ENCODE measurements around the gene KRTAP10-4.
"Not testable (repeated sequence)": the region's sequence is repeated elsewhere in the genome, so short reads cannot be mapped to it uniquely, and the experiment has no call there.

KRTAP10-4 gene, protein sequence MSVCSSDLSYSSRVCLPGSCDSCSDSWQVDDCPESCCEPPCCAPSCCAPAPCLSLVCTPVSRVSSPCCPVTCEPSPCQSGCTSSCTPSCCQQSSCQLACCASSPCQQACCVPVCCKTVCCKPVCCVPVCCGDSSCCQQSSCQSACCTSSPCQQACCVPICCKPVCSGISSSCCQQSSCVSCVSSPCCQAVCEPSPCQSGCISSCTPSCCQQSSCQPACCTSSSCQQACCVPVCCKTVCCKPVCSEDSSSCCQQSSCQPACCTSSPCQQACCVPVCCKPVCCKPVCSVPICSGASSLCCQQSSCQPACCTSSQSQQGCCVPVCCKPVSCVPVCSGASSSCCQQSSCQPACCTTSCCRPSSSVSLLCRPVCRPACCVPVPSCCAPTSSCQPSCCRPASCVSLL

DNA sequence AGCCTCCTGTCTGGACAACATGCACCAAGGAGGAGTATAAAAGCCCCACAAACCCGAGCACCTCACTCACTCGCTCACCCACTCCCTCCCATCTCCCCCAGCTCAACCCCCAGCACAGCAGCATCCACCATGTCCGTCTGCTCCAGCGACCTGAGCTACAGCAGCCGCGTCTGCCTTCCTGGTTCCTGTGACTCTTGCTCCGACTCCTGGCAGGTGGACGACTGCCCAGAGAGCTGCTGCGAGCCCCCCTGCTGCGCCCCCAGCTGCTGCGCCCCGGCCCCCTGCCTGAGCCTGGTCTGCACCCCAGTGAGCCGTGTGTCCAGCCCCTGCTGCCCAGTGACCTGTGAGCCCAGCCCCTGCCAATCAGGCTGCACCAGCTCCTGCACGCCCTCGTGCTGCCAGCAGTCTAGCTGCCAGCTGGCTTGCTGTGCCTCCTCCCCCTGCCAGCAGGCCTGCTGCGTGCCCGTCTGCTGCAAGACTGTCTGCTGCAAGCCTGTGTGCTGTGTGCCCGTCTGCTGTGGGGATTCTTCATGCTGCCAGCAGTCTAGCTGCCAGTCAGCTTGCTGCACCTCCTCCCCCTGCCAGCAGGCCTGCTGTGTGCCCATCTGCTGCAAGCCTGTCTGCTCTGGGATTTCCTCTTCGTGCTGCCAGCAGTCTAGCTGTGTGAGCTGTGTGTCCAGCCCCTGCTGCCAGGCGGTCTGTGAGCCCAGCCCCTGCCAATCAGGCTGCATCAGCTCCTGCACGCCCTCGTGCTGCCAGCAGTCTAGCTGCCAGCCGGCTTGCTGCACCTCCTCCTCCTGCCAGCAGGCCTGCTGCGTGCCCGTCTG is at the start of gene KRTAP10-4:
TSS of gene KRTAP10-4 (plus strand) at position 100 of the 827 bp plus-strand sequence. CDS start at position 130, 30 bp downstream.
- DNase-seq (ENCODE audit: low read depth): not testable (repeated sequence)

DNA sequence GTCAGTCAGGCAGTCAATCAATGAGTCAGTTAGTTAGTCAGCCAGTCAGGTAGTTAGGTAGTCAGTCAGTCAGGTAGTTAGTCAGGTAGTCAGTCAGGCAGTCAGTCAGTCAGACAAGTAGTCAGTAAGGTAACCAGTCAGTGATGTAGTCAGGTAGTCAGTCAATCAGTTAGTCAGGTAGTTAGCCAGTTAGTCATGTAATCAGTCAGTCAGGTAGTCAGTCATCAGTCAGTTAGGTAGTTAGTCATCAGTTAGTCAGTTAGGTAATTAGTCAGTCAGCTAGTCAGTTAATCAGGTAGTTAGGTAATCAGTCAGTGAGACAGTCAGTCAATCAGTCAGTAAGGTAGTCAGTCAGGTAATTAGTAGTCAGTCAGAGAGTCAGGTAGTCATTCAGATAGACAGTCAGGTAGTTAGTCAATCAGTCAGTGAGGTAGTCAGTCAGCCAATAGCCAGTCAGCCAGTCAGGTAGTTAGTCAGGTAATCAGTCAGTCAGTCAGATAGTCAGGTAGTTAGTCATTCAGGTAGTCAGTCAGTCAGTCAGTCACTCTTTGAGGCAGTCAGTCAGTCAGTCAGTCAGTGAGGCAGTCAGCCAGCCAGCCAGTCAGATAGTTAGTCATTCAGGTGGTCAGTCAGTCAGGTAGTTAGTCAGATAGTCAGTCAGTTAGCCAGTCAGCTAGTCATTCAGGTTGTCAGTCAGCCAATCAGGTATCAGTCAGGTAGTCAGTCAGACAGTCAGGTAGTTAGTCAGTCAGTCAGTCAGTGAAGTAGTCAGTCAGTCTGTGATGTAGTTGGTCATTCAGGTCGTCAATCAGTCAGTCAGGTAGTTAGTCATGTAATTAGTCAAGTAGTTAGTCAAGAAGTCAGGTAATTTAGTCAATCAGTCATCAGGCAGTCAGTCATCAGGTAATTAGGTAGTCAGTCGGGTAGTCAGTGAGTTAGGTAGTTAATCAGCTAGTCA is 48.8 kb upstream of the KRTAP10-4 start:
- DNase-seq (ENCODE audit: low read depth): no peak

DNA sequence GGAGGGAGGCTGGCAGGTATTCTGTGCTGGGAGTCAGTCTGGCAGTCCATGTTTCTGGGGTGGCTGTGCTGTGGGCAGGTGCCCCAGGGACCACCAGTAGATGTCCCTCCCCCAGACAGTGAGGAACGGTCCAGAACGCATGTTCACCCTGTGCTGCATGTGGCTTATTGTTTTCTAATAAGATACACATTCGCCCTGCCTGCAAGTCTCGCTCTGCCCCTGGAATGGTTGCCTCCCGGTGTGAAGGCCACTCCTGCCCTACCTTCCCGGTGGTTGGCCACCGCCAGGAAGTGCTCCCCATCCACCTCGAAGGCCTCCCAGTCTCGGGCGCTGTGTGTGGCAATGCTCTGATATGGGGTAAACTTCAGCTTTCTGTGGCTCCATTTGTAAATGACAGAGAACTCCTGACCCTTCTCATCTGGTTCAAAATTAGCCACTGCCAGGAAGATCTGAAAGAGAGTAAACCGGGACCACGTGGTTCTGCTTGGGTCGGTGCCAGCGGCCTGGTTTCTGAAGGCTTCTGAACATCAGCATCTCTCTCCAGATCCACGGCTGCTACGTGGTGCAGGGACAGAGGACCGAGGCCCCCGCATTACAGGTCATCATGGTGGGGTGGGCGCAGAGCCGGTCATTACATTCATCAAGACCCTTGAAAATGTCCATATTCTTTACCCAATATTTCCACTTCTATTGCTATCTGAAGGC is 48.0 kb upstream of the KRTAP10-4 start:
- no peak for DNase-seq (ENCODE audit: low read depth)

DNA sequence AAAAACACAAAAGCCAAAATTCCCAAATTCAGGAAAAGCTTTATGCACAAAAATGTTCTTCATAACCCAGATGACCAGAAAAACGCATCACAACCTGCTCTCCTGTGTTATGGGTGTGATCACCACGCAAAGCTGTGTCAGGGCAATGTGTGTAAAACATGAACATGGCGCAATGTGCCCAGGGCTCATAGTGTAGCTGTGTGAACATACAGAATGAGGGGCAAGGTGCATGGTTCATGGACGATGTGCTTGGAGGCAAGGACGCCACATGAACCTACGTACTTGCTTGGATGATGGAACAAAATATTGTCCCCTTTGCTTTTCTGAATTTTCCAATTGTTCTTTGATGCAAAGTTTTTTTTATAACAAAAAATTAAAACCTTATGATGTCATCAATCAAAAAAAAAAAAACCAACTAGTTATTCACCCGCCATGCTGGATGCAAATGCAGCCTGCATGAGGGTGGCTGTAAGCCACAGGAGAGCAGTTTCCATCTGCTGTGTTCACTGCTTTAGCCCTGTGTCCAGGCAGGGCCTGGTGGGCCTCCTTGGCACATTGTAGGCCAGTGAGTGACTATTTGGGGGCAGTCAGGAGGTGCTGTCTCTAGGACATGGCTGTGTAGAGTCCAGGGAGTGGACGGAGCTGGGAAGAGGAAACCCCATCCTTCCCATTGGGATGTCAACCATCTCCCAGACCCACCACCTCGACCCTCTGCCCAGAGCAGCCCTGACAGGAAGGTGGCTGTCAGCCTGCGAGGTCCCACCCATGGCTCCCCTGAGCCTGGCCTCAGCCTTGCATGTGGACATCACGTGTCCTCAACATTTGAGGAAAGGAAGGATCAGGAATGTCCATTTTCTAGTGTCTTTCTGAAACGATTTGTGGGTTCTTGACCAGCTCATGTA is 47.2 kb upstream of the KRTAP10-4 start:
- no peak for DNase-seq (ENCODE audit: low read depth)

DNA sequence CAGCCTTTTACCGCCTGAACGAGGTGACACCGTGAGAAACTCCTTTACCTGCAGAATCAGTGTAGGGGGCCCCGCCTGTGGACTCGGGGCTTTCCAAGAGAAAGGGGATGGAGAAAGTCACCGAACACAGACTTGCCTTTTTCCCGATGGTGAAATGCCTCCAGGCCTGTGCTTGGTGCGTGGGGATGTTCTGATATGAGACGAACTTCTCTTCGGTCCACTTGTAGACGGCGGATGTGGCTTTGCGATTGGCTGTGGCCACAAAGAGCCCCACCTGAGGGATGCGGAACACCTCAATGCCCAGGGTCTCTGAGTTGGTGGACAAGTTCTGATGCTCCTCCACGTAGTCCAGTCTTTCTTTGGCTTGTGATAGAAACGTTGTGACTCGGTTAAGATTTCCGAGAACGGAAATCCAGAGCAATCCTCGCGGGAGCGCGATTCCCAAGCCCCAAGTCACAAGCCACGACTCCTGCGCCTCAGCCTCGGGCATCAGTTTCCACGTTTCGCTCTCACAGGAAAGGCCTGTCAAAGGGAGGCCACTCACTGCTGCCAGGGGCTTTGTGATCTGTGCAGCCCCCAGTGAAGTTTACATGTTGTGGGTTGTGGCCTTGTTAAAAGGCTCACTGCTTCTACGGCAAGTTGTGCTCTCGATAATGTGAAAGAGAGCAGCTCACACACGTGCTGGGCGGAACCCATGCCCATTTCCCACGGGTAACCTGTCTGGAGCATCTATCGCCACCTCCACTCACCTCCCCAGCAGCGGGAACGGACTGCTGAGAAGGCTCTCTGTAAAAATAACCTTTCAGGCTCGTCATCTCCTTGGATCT is 46.2 kb upstream of the KRTAP10-4 start:
- DNase-seq (ENCODE audit: low read depth): no peak

DNA sequence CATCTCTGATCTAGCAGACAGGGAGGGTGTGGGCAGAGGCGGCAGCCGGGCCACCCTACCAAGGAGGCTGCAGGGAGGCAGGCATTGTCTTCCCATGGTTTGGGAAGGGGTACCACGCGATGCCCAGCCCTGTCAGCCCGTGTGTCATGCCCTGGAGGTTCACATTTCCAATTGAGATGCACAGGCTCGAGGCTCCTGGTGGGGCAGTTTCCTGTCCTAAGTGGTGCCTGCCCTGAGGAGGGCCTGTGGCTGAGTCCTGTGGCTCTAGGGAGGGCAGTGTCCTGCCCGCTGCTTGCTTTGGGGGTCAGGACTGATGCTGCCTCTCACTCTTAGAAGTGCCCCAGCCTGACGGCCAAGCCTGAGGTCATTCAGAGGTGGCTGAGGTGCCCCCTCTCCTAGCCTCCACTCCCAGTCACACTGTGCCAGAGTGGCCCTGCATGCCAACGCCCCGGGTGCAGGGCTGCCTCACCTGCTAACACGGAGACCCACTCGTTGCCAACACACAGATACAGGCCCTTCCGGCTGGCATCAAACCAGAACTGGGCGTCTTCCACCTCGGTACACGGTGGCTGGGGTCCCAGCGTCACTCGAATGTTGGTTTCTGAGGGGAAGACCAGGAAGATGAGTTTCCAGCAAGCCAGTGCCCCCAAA is 45.4 kb upstream of the KRTAP10-4 start:
- no peak for DNase-seq (ENCODE audit: low read depth)

DNA sequence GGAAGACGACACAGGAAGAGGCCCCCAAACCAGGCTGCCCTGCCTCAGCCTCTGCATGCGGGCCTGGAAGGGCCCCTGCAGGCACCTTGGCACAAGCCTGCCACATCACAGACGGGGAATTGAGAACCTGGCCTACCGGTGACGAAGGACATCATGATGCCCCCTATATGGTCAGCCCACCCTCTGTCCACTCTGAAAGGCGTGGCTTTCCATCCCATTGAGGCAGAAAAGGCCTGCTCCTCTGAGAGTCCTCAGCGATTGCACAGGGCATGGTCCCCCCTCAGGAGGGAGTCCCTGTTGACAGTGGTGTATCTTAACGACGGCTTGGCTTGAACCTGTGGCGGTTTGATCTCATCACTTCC is 44.9 kb upstream of the KRTAP10-4 start:
- no peak for DNase-seq (ENCODE audit: low read depth)

DNA sequence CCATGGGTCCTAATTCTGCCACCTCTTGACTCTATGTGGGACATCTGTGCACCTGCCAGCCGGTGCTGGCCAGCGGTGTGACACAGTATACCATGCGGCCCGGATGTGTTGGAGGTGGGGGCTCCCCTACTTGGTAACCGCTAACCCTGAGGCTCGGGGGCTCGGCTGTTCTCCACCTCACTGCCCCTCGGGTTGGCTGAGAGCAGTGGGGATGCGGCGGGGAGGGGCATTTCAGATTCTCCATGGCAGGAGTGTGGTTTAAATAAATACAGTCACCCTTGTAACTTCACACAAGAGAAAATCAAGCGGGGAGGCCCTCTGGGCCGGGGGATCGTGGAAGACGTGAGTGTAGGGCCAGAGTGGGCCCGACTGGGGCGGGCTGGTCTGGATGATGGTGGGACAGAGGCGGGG is 44.5 kb upstream of the KRTAP10-4 start:
- no peak for DNase-seq (ENCODE audit: low read depth)

DNA sequence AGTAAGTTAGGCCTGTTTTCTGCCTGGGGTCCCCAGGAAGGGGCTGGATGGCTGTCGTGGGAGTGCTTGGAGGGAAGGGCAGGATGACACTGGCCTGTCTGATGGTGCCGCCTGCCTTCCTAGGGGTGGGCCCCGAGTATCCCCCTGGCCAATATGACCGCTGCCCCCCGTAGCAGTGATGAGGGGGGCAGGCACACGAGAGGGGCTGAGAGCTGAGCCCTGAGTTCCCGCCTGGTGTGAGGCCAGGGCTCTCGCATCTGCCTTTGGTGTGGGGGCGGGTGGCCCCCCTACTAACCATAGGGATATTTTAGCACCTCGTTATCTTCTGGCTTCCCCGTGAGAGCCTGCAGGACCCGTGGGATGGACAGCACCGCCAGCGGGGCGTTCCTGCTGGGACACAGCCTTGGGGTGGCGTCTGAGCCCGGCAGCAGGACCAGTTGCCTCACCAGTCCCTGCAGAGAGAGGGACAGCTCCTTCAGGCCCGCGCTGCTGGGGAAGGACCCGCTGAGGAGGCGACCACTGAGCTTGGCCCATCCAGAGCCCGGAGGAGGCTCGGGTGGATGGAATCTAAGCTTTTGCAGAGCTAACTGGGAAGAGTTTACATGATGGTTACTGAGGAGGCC is 43.9 kb upstream of the KRTAP10-4 start:
- no peak for DNase-seq (ENCODE audit: low read depth)

DNA sequence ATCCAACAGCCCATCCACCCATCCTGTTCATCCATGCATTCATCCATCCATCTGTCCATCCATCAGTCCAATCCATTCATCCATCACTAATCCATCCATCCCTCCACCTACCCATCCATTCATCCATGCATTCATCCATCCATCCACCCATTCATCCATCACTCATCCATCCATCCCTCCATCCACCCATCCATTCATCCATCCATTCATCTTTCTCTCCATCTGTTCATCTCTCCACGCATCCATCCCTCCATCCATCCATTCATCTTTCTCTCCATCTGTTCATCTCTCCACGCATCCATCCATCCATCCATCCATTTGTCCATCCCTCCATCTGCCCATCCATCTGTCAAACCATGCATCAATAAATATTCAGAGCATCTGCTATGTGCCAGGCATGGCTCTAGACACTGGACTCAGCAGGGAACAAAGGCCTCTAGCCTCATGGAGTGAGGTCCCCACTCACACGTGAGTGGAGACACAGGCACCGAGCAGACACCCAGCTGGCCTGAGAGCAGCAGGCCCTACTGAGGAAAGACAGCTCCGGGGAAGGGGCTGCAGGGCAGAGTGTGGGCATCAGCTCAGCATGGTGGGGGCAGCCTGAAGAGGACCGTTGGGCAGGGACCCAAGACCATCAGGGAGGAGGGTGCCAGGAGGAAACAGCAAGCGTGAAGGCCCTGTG is 43.2 kb upstream of the KRTAP10-4 start:
- DNase-seq (ENCODE audit: low read depth): no peak

DNA sequence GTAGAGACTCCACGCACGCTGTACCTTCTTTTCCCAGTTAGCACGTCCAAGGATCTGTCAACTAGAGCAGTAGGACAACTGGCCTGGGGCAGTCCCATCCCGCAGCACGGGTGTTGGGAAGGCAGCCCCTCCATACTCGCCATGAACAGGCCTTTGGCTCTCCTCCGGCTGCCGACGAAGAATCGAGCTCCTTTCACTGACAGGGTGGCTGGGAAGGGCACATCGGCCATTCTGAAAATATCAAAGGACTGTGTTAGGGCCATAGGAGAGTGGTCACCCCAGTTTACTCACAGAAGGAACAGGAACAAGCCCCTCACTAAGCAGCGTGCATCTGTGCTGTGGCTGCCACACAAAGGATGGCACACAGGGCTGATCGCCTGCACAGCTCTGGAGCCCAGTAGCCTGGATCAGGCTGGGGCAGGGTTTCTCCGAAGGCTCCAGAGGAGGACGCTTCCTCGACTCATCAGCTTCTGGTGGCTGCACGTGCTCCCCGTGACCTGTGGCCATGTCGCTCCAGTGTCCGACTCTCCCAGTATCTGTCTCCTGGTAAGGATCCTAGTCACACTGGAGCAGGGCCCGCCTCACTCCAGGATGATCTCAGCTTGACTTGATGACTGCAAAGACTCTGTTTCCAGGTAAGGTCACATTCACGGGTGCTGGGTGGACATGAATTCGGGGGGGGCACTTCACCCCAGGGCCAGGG is 42.5 kb upstream of the KRTAP10-4 start:
- no peak for DNase-seq (ENCODE audit: low read depth)

DNA sequence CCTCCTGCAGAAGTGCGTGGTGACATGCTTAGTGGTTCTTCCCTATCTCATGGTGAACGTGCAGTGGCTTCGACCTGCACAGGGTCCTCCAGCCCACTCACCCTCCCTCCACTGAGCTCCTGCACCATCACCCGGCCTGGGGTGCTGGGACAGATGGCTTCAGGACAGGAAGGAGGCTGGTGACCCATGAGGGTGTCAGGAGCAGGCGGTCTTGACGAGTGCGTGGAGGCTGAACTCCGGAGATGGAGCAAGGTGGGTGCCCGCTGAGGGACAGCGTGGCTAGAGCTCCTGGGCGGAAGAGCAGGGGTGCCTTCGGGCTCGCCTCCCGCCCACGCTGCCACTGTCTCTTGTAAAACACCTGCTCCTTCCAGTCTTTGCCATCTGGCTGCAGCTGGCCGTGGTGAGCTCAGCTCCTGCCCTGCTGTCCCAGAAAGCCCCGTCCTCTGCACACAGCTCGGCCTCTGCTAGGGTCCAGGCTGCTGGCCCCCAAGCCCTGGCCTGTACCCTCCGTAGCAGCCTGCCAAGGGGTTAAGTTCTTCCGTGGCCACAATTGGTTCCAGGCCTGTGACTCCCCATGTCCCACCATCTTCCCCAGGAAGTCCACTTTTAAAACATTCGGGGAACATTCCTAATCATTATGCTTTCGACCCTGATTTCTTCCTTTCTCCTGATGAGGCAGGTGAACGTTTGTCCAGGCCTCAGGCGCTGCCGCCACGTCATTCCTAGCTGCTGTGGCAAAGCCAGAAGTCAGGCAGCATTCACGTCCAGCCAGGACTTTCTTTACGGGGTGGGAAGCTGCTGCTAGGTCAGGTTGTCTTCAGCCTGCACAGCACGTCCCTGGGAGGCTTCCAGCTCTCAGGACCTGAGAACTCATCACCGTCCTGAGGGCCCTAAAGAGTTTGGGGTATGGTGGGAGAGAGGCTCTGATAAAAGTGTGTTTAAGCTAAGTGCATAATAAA is 41.6 kb upstream of the KRTAP10-4 start:
- no peak for DNase-seq (ENCODE audit: low read depth)

DNA sequence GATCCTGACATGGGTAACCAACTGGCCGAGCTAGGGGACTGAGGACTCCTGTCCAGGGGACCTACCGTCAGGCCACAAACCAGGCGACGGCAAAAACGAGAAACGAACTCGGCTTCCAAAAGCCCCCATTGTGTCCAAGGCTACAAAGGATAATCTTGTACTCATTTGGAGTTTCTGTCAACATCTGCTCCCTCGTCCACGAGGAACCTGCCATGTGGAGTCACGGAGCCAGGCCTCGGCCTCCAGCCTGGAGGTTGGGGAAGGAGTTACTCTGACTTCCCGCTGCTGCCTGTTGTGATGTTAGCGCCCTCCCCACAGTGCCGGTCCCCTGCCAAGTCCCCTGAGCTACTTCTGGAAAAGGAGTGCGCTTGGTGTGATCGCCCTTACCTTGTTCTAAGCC is 40.8 kb upstream of the KRTAP10-4 start:
- no peak for DNase-seq (ENCODE audit: low read depth)

DNA sequence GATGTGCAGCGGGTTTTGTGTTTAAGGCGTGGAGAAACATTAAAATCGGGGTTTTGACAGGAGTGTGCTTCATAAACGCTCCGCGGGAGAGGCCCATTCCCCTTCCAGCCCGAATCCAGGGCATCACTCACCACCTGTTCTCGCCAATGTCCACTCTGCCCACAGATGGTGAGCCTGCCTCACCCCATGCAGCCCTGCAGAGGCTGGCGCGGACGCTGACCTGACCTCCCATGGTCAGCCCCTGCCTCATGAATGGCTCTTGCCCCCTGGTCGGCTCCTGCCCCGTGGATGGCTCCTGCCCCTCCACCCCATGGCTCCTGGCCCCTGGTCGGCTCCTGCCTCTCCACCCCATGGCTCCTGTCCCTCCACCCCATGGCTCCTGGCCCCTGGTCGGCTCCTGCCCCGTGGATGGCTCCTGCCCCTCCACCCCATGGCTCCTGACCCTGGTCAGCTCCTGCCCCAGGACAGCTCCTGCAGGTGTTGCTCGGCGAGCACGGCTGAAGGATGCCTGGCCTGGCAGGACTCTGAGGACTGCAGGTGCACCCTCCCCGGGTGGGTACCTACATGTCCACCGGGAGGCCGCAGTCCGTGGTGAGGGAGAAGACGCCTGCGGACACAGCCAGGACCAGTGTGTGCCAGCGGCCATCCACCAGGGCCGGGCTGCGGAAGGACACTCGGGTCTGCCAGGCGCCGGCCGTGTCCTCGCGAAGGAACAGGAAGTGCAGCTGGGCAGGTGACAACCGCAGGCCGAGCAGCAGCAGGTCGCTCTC is 40.2 kb upstream of the KRTAP10-4 start:
- no peak for DNase-seq (ENCODE audit: low read depth)

DNA sequence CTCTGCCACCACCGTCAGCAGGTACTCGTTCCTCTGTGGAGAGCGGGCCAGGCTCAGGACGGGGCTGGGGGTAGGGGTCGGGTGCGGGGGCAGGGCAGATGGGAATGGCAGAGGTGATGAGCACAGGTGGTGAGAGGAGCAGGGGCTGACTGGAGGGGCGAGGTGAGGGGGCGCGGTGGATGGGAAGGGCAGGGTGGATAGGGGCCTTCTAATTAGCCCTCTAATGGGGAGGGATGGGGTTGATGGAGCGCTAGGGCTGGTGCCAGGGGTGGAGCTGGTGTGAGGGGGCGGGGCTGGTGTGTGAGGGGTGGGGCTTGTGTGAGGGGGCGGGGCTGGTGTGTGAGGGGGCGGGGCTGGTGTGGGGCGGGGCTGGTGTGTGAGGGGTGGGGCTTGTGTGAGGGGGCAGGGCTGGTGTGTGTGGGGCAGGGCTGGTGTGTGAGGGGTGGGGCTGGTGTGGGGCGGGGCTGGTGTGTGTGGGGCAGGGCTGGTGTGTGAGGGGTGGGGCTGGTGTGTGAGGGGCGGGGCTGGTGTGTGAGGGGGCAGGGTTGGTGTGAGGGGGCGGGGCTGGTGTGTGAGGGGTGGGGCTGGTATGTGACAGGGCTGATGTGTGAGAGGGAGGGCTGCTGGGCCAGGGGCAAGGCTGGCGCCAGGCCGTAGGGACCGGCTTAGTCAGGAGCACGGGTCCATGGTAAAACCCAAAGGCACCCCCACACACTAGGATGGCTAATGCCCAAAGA is 39.5 kb upstream of the KRTAP10-4 start:
- DNase-seq (ENCODE audit: low read depth): no peak

Data from CMK (cell line).